HuH-7 (cell line): ENCODE measurements around the gene KRTAP9-2.
"Not testable (repeated sequence)": the region's sequence is repeated elsewhere in the genome, so short reads cannot be mapped to it uniquely, and the experiment has no call there.

Experiments used
- DNase-seq: peaks from one replicate; pipeline ENCODE4 v3.0.0; 2011; ENCODE audit warnings: low spot score

Gene KRTAP9-2

GRCh38 chr17:41226598-41227095, at the start of gene KRTAP9-2:
KRTAP9-2 (plus strand) TSS chr17:41226648; CDS start chr17:41226655, 7 bp downstream.
- DNase-seq = not testable (repeated sequence)

- DNase-seq = no peak
These were observed 49.6 kb upstream of the KRTAP9-2 start for GRCh38 chr17:41176744-41177387.

DNA sequence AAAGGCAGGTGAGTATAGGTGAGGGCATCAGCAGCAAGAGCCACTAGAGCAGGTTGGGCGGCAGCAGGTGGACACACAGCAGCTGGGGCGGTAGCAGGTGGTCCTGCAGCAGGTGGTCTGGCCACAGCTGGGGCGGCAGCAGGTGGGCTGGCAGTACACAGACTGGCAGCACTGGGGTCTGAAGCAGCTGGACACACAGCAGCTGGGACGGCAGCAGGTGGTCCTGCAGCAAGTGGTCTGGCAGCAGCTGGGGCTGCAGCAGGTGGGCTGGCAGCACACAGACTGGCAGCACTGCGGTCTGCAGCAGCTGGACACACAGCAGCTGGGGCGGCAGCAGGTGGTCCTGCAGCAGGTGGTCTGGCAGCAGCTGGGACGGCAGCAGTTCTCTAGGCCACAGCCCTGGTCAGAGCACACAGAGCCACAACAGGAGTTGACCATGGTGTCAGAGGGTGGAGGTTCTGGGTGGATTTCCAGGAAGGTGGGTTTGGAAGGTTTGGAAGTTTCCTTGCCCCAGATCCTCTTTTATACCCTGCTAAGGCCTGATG, 48.6 kb upstream of the KRTAP9-2 start, which contains the start of gene KRTAP4-2:
TSS of gene KRTAP4-2 (minus strand) at position 495 of the 545 bp plus-strand sequence. CDS start at position 438, 57 bp downstream.
- no peak for DNase-seq

GRCh38 chr17:41178341-41178740, 48.1 kb upstream of the KRTAP9-2 start:
- no peak for DNase-seq

DNA sequence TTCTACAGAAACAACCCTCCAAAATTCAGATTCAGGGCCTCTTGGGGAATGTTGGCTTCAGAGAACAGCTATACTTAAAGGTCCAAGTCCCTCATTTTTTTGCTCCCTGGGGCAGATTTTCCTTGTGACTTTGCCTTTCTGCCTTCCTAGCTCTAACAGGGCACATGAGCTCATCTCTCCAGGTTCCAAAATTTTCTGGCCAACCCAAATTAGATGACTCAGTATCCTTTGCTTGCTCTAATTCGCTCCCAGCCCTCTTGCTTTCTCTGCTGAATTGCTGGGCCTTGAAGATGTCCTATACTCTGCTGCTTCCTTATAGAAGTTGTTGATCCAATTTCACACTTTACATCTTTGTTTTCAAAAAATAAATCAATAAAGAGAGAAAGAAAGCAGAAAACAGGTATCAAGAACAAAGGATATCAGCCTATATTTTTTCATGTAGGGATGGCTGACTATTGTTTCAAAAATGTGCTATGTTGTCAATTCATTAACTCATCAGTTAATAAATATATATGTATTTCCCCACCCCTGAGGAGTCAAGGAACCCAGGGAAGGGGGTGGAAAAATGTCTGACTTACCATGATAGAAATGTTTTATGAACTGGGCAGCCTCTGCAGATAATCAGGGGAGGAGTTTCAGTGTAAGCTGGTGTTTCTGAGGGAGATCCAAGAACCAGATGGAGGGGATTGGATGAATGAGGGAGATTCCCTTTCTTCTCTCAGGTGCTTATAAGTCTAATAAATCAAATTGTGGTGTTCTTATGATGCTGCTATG, 47.4 kb upstream of the KRTAP9-2 start:
- no peak for DNase-seq

GRCh38 chr17:41184480-41184961, 41.9 kb upstream of the KRTAP9-2 start, which contains the start of gene KRTAP4-1:
KRTAP4-1 (minus strand) TSS chr17:41184911; CDS start chr17:41184854, 57 bp downstream.
- no peak for DNase-seq

- DNase-seq = no peak
These were observed 41.4 kb upstream of the KRTAP9-2 start for GRCh38 chr17:41185001-41185400.

DNA sequence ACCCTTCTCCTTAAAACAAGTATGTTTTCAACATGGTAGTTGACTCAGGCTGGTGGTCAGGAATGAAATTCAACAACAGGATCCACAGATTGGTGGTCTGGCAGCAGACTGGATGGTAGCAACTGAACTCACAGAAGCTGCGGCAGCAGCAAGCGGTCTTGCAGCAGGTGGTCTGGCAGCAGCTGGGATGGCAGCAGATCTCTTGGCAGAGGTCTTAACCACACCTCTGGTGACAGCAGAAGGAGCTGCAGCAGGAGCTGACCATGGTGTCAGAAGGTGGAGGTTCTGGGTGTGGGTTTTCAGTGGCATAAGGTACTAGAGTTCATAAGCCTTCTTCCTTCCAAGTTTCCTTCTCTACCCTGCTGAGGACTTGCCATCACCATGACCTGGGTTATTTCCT, 39.6 kb upstream of the KRTAP9-2 start:
- no peak for DNase-seq

DNA sequence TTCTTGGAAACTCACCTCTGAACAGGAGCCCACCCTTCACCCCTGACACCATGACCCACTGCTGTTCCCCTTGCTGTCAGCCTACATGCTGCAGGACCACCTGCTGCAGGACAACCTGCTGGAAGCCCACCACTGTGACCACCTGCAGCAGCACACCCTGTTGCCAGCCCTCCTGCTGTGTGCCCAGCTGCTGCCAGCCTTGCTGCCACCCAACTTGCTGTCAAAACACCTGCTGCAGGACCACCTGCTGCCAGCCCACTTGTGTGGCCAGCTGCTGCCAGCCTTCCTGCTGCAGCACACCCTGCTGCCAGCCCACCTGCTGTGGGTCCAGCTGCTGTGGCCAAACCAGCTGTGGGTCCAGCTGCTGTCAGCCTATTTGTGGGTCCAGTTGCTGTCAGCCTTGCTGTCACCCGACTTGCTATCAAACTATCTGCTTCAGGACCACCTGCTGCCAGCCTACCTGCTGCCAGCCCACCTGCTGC, 36.6 kb upstream of the KRTAP9-2 start, which contains the start of gene KRTAP9-1:
TSS of gene KRTAP9-1 (plus strand) at position 51 of the 482 bp plus-strand sequence. CDS start at position 51, 0 bp downstream.
- not testable (repeated sequence) for DNase-seq

GRCh38 chr17:41190328-41190727, 36.1 kb upstream of the KRTAP9-2 start:
- no peak for DNase-seq

DNA sequence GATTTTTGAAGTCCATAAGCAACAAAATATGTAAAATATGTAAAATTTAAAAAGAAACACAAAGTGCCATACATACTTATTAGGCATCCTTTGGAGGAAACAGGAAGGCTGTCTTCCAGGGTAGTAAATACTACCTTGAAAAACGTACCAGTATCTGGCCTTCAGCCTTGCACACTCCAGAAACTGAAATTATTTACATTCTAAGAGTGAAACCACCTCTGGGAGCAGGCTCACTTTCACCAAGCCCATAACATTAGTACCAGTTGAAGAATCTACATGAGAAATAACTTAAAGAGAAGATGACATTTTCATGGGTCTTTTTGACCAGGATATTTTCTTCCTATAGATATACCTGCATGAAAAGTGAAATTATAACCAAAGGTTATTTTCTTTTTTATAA, 30.4 kb upstream of the KRTAP9-2 start:
- no peak for DNase-seq

- DNase-seq = no peak
These were observed 26.9 kb upstream of the KRTAP9-2 start for GRCh38 chr17:41199421-41200078.

GRCh38 chr17:41211845-41212466, 14.5 kb upstream of the KRTAP9-2 start:
- DNase-seq = no peak

DNA sequence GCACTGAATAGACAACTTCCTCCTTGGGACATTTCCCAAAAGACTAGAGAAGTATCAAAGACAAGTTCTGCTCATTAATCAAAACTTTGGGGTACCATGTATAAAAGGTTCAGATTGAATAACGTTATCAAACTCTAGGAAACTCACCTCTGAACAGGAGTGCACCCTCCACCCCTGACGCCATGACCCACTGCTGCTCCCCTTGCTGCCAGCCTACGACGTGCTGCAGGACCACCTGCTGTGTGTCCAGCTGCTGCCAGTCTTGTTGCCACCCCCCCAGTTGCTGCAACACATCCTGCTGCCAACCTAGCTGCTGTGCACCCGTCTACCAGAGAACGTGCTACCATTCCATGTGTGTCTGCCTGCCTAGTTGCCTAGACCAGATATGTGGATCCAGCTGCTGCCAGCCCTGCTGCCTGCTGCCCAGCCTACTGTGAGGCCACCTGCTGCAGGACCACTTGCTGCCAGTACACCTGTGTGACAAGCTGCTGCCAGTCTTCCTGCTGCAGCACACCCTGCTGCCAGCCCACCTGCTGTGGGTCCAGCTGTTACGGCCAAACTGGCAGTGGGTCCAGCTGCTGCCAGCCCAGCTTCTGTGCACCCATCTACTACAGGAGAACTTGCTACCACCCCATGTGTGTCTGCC, 13.8 kb upstream of the KRTAP9-2 start:
- no peak for DNase-seq

DNA sequence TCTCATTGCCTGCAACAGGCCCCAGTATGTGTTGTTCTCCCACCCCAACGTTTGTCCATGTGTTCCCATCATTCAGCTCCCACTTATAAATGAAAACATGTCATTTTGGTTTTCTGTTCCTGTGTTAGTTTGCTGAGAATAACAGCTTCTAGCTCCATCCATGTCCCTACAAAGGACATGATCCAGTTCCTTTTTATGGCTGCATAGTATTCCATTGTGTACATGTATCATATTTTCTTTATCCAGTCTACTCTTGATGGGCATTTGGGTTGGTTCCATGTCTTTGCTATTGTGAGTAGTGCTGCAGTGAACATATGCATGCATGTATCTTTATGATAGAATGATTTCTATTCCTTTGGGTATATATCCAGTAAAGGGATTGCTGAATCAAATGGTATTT, 10.8 kb upstream of the KRTAP9-2 start:
- no peak for DNase-seq

GRCh38 chr17:41223821-41224220, 2.6 kb upstream of the KRTAP9-2 start:
- DNase-seq = no peak

DNA sequence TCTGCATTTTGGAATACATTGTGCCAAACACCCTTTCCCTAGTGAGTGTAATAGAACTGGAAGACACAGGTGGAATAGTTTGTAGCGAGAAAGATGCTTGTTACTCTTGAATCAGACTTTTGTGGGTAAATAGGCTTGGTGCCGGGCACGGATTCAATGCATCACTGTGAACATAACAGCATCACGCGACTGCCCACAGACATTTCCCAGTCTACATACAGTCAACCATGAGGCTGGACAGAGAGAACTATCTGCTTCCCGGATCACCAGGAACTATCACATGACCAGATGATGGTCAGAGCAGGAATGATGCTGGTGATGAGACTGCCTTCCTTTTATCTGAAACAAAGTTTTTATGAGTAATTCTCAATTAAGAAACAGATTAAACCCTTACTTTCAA, 397 bp upstream of the KRTAP9-2 start:
- DNase-seq = no peak

DNA sequence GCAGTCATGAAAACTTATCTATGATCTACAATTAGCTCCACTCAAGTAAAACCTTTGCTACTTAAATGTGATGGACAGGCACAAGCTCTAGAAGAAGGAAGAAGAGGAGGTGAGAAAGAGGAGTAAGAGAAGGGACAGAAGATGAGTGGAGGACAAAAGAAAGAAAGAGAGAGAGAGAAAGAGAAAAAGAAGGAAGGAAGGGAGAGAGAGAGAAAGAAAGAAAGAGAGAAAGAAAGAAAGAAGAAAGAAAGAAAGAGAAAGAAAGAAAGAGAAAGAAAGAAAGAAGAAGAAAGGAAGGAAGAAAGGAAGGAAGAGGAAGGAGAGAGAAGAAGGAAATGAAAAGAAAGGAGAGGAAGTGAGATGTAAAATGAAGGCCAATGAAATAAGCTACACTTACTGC, 3.6 kb downstream of the KRTAP9-2 start:
- no peak for DNase-seq

DNA sequence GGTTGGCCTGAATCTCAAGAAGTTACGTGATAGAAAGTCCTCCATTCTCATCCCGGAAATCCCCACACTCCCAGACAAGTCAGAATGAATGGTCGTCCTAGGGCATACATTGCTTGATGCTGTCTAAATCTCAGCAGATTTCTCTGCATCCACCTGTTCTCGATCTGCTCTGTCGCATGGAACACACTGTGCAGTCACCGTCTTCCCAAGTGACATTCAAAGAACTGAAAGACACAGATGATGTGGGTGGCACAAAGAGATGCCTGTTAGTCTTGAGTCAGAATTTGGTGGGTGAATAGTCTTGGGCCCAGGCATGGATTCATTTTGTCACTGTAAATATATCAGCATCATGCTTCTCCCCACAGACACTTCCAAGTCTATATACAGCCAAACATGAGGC, 5.3 kb downstream of the KRTAP9-2 start:
- DNase-seq = no peak

DNA sequence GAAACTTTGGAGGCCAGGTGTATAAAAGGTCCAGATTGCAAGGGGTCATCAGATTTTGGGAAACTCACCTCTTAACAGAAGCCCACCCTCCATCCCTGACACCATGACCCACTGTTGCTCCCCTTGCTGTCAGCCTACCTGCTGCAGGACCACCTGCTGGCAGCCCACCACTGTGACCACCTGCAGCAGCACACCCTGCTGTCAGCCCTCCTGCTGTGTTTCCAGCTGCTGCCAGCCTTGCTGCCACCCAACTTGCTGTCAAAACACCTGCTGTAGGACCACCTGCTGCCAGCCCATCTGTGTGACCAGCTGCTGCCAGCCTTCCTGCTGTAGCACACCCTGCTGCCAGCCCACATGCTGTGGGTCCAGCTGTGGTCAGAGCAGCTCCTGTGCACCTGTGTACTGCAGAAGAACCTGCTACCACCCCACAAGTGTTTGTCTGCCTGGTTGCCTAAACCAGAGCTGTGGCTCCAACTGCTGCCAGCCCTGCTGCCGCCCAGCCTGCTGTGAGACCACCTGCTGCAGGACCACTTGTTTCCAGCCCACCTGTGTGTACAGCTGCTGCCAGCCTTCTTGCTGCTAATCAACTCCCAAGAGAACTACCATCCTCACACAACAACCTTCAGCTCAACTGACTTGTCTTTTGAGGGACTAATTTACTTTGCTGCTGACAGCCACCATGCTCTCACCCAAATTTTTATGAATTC, 6.1 kb downstream of the KRTAP9-2 start, which contains the start of gene KRTAP9-3:
TSS of gene KRTAP9-3 (plus strand) at position 51 of the 707 bp plus-strand sequence. CDS start at position 104, 53 bp downstream.
- DNase-seq = not testable (repeated sequence)
